IMR-90 (cell line): Measurements from ENCODE around the gene EML5. TPM values are rescaled to one million over a fixed set of nuclear protein-coding genes. Genes with fewer than 3 reads are reported as not detected.

Experiments
- ATAC-seq: fragments of 200-7000 bp; cut with Tn5 transposase; 2 replicates; pipeline ENCODE4 v1.9.1; 2020; ENCODE audit warnings: low read depth, mild to moderate bottlenecking, moderate library complexity
- BruUV-seq: library from RNA; stranded (reverse); fragments of 400-500 nt; replicated peaks from 2 replicates; lab custom pipeline; 2021; lab: Mats Ljungman, UMichigan
- CTCF ChIA-PET: fragments of 300-600 bp; formaldehyde crosslinking; extraction: SDS; loops from one replicate; lab custom pipeline; 2021; ENCODE audit warnings: antibody characterized with exemption; lab: Yijun Ruan, JAX
- POLR2A ChIA-PET: fragments of 300-600 bp; sonication (Branson Sonifier 250); formaldehyde crosslinking; loops from one replicate; lab custom pipeline; 2022; ENCODE audit warnings: antibody characterized with exemption; ENCODE audit not compliant: unreplicated experiment; lab: Charles Lee
- DNase-seq: peaks from one replicate; pipeline ENCODE4 v3.0.0; 2013
- H2AFZ ChIP-seq: replicated peaks from 2 replicates; pipeline ENCODE3; 2013; ENCODE audit warnings: low read length, mild to moderate bottlenecking; ENCODE audit not compliant: poor library complexity
- H2AK5ac ChIP-seq: 2 replicates; pipeline ENCODE4 v1.6.1; 2013; ENCODE audit warnings: low read depth, low read length, inconsistent platforms
- H2AK9ac ChIP-seq: replicated peaks from 2 replicates; pipeline ENCODE3; 2013; ENCODE audit warnings: mild to moderate bottlenecking, low read depth, low read length, moderate library complexity; ENCODE audit not compliant: poor library complexity
- H2BK120ac ChIP-seq: 2 replicates; pipeline ENCODE4 v1.6.1; 2013; ENCODE audit warnings: low read depth, low read length, inconsistent platforms
- H2BK15ac ChIP-seq: 3 replicates; pipeline ENCODE4 v1.6.1; 2013; ENCODE audit warnings: low read depth, low read length, inconsistent platforms
- H2BK20ac ChIP-seq: 2 replicates; pipeline ENCODE4 v1.6.1; 2013; ENCODE audit warnings: low read depth, mild to moderate bottlenecking, inconsistent platforms, low read length, moderate library complexity
- H2BK5ac ChIP-seq: 2 replicates; pipeline ENCODE4 v1.6.1; 2013; ENCODE audit warnings: mild to moderate bottlenecking, low read depth, low read length, inconsistent platforms; ENCODE audit not compliant: poor library complexity, severe bottlenecking
- H3K14ac ChIP-seq: replicated peaks from 2 replicates; pipeline ENCODE4 v1.6.1; 2013; ENCODE audit warnings: low read depth, low read length, inconsistent platforms
- H3K18ac ChIP-seq: 2 replicates; pipeline ENCODE4 v1.6.1; 2013; ENCODE audit warnings: low read depth, low read length, control low read depth
- H3K23ac ChIP-seq: 2 replicates; pipeline ENCODE4 v1.6.1; 2013; ENCODE audit warnings: low read depth, low read length, inconsistent platforms
- H3K27ac ChIP-seq: 2 replicates; pipeline ENCODE4 v1.5.1; 2013; ENCODE audit warnings: mild to moderate bottlenecking, control low read depth, low read length; ENCODE audit not compliant: insufficient read depth
- H3K27me3 ChIP-seq: 2 replicates; pipeline ENCODE4 v1.6.1; 2013; ENCODE audit warnings: low read length; ENCODE audit not compliant: control insufficient read depth, insufficient read depth
- H3K36me3 ChIP-seq: 2 replicates; pipeline ENCODE4 v1.6.1; 2013; ENCODE audit warnings: low read length, mixed read lengths; ENCODE audit not compliant: control insufficient read depth, insufficient read depth
- H3K4ac ChIP-seq: 2 replicates; pipeline ENCODE4 v1.6.1; 2013; ENCODE audit warnings: low read depth, low read length, inconsistent platforms
- H3K4me1 ChIP-seq: 2 replicates; pipeline ENCODE4 v1.6.1; 2013; ENCODE audit warnings: low read length, mixed read lengths; ENCODE audit not compliant: control insufficient read depth, insufficient read depth
- H3K4me2 ChIP-seq: 2 replicates; pipeline ENCODE4 v1.6.1; 2013; ENCODE audit warnings: low read depth, mild to moderate bottlenecking, control low read depth, low read length, moderate library complexity
- H3K4me3 ChIP-seq: 2 replicates; pipeline ENCODE4 v1.5.1; 2013; ENCODE audit warnings: low read depth, mild to moderate bottlenecking, control low read depth, low read length, moderate library complexity; ENCODE audit not compliant: insufficient read depth
- H3K56ac ChIP-seq: 2 replicates; pipeline ENCODE4 v1.6.1; 2013; ENCODE audit warnings: low read length, inconsistent platforms; ENCODE audit not compliant: insufficient read depth; ENCODE audit errors: extremely low read depth
- H3K79me1 ChIP-seq, 2 experiments: 2 replicates each; pipeline ENCODE4 v1.6.1; 2013; ENCODE audit warnings: low read length in 2 of 2, inconsistent platforms in 1 of 2, low read depth in 1 of 2
- H3K9ac ChIP-seq: 2 replicates; pipeline ENCODE4 v1.6.1; 2013; ENCODE audit warnings: low read depth, low read length, control low read depth
- H3K9me1 ChIP-seq: 2 replicates; pipeline ENCODE4 v1.6.1; 2013; ENCODE audit warnings: low read length, inconsistent platforms; ENCODE audit not compliant: insufficient read depth
- H3K9me3 ChIP-seq: 2 replicates; pipeline ENCODE4 v1.6.1; 2013; ENCODE audit warnings: low read length; ENCODE audit not compliant: control insufficient read depth, insufficient read depth
- H4K20me1 ChIP-seq: 2 replicates; pipeline ENCODE4 v1.6.1; 2013; ENCODE audit warnings: low read length, inconsistent platforms; ENCODE audit not compliant: insufficient read depth
- H4K5ac ChIP-seq: 2 replicates; pipeline ENCODE4 v1.6.1; 2013; ENCODE audit warnings: mild to moderate bottlenecking, low read depth, low read length, control low read depth
- H4K8ac ChIP-seq, 2 experiments: 2 replicates each; pipeline ENCODE4 v1.6.1; 2013; ENCODE audit warnings: low read depth in 2 of 2, low read length in 2 of 2, control low read depth in 1 of 2, inconsistent platforms in 1 of 2
- H4K91ac ChIP-seq: 2 replicates; pipeline ENCODE4 v1.6.1; 2013; ENCODE audit warnings: low read depth, low read length, inconsistent platforms; ENCODE audit not compliant: insufficient read depth
- BHLHE40 ChIP-seq: fragments of 150-350 bp; IDR thresholded peaks from 2 replicates; pipeline ENCODE4 v1.6.1; 2016; ENCODE audit warnings: mild to moderate bottlenecking, low read depth, low read length
- WGBS, 2 experiments: methylation state at CpG; one replicate each; pipeline versions ENCODE4 v1.1.5 to v1.1.7; 2013; ENCODE audit warnings: missing lambda C conversion rate in 2 of 2; ENCODE audit not compliant: insufficient read length in 1 of 2; ENCODE audit errors: extremely low coverage in 2 of 2; 5-methylcytosine and 5-hydroxymethylcytosine counted together
- dilution Hi-C: fragments of 300-500 bp; cut with HindIII; formaldehyde crosslinking; loops from one replicate; pipeline ENCODE4 v1.14.3; 2018; ENCODE audit warnings: low sequenced_read_pairs; ENCODE audit not compliant: unreplicated experiment
- in situ Hi-C: fragments of 300-500 bp; cut with MboI; formaldehyde crosslinking; loops from 3 replicates; pipeline ENCODE4 v1.14.3; 2019; ENCODE audit warnings: low sequenced_read_pairs, inconsistent platforms, mixed read lengths
- intact Hi-C: fragments of 100-400 bp; cut with micrococcal nuclease; formaldehyde crosslinking; loops from 2 replicates; pipeline ENCODE4 v1.10.0; 2022
- polyA plus RNA-seq, 3 experiments: library from polyadenylated mRNA; depleted of rRNA; stranded (reverse); fragments of >200 nt; gene quantifications; 2 replicates each; pipeline ENCODE4 v1.2.3, GENCODE V29; 2012; ENCODE audit warnings: low replicate concordance in 1 of 3
- total RNA-seq: library from RNA; depleted of rRNA; stranded (reverse); fragments of >200 nt; gene quantifications from 2 replicates; pipeline ENCODE4 v1.2.3, GENCODE V29; 2012

The EML5 gene
- total and polyA plus RNA-seq, 2 of the 4 experiments (the other 2 are of a cell fraction), result 8.1 to 22.2 TPM

- no peak overlapping the region for H2AK5ac ChIP-seq
- H3K4me1 ChIP-seq, result no peaks in the 10 kb centered on the region
- no peak overlapping the region for H3K4me3 ChIP-seq
- H3K9ac ChIP-seq, result no peak overlapping the region
- no peak overlapping the region for H4K8ac ChIP-seq
- no peaks in the 10 kb centered on the region for H3K9me3 ChIP-seq
- ChIA-PET CTCF (interaction anchor here (0.6 kb wide), 1 partner anchor 22 kb away, joined by 4 read pairs; no protein-coding TSS in a partner anchor), POLR2A (no interaction called here)
- no peak for TF ChIP-seq BHLHE40
- no peak overlapping the region for H3K27ac ChIP-seq
- peaks cover 0 to 6% of the 10 kb centered on the region in 2 experiments; a peak in 3 of 4 replicates for H3K79me1 ChIP-seq
- no peak overlapping the region for H3K56ac ChIP-seq
- BruUV-seq, result no TSS peak
- intact Hi-C loops, result no loop called here
- H2BK15ac ChIP-seq, result no peak overlapping the region
- no peak overlapping the region for H3K4me2 ChIP-seq
- no peak overlapping the region for H2BK120ac ChIP-seq
- no peak overlapping the region for H3K4ac ChIP-seq
- H2AFZ ChIP-seq, result no peak overlapping the region
- H2AK9ac ChIP-seq, result no peak overlapping the region
- DNase-seq, result no peak
- H2BK5ac ChIP-seq, result no peak overlapping the region
- H3K14ac ChIP-seq, result no peak overlapping the region
- in situ Hi-C loops, result no loop called here
- no peaks in the 10 kb centered on the region for H3K27me3 ChIP-seq
- no peak overlapping the region for H4K5ac ChIP-seq
- no peak overlapping the region for H4K91ac ChIP-seq
- H3K18ac ChIP-seq, result no peak overlapping the region
- 100% methylated on average over 1 to 2 of the region's 5 CpGs for WGBS, 2 experiments
- ATAC-seq, result no peak
- dilution Hi-C loops, result no loop called here
- no peaks in the 10 kb centered on the region for H3K9me1 ChIP-seq
- no peak overlapping the region for H3K23ac ChIP-seq
- no peaks in the 10 kb centered on the region for H4K20me1 ChIP-seq
- H2BK20ac ChIP-seq, result no peak overlapping the region
- H3K36me3 ChIP-seq, result peaks cover 50% of the 10 kb centered on the region
These were observed 216.5 kb downstream of the EML5 start for GRCh38 chr14:88576222-88576621.
